Measurements from ENCODE around the gene CHST11.

The CHST11 gene

DNA sequence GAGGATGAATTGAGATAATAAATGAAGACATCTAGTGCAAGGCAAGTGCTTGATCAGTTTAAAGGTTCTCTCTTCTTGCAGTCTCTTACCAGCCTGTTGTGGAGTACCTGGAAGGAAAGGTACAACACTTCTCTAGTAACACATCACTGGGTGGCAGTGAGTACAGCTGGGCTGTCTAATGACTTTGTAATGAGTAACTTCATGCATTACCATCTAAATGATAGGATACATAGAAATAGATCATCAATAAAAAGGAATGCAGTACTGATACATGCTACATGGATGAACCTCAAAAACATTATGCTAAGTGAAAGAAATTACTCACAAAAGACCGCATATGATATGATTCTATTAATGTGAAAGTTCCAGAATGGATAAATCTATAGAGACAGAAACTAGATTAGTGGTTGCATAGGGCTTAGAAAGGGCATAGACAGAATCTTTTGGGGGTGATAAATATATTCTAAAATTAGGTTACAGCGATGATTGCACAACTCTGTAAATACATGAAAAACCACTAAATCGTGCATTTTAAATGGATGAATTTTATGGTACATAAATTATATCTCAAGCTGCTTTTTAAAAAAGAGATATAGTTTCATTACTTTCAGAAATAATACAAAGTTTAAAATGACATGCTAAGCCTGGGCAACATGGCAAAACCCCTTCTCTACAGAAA lies 224.4 kb downstream of the CHST11 start:
- no peak for DNase-seq

DNA sequence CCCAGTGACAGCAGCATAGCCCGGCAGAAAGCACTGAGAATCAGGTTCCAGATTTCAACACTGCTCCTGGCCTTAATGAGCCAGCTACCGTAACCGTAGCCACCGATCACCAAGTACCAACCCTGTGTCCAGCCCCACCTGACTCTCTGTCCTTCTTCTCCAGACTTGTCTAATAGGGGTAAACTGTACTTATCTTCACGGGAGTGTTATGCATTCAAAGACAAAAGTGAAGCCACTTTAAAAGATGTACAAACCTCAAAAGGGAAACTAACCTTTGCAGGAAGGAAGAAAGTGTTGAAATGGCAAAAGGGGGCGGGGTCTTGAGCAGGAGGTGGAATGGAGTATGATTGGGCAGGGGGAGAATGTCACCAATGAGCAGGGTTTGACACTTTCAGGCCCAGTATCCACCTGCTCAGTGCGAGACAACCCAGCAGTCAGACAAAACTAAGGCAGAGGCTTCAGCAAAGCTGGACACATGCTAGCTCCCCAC lies 226.1 kb downstream of the CHST11 start:
- DNase-seq: peak; percentile 52

DNA sequence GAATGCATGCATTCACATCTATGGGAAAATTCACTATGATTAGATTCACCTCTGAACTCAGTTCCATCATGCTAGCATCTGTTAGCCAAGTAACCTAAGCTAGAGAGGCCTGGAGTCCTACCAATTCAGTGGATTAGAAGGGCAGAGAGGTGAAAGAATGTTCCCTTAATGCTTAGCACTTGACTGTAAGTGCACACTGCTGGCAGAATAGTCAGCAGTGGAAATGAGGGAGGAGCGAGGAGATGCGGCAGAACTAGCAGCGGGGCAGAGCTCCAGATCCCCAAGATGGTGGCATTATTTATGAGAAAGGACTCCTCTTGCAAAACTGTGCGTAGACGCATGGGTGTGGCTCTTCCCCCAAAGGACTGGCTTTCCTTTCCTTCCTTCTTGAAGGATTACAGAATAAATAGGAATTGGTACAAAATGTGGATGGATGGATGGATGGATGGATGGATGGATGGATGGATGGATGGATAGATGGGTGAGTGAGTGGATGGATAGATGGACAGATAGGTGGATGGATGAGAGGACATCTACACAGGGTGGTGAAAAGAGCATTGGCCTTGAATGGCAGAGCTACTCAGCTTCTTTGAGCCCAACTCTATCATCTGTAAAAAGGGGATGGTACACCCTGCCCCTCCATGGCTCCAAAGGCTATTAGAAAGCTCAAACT lies 227.2 kb downstream of the CHST11 start:
- no peak for DNase-seq

DNA sequence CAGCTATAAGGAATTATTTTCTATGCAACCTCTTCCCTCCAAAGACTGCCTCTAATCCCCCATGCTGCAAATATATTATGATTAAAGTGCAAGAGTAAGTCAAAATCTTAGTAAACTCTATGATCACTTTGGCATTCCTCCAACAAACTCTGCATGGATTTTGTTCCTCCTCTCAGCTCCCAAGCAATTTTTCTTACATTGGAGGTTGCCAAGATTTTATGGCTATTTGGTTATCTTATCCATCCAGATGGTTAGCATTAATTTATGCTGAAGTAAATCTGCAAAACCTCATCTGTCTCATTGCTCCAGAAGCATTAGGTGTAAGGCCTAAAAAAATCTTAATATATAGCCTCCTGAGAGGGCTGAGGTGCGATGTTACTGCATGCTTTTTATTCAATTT lies 228.1 kb downstream of the CHST11 start:
- DNase-seq: no peak

DNA sequence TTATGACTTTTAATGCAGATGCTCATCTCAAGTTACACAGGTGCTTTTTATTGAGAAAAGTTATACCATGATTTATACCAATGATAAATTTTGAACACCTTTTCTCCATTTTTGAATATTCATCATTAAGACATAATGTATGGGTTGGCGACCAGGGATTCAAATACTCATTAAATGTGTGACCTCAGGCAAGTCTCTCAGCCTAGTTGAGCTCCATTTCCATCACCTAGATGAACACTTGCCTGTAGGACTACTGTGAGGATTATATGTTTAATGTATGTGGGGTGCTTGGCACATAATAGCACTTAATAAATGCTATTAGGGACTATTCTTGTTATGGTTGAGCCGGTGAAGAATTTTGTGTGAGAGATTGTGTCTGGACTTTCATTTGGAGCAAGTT lies 228.6 kb downstream of the CHST11 start:
- no peak for DNase-seq

DNA sequence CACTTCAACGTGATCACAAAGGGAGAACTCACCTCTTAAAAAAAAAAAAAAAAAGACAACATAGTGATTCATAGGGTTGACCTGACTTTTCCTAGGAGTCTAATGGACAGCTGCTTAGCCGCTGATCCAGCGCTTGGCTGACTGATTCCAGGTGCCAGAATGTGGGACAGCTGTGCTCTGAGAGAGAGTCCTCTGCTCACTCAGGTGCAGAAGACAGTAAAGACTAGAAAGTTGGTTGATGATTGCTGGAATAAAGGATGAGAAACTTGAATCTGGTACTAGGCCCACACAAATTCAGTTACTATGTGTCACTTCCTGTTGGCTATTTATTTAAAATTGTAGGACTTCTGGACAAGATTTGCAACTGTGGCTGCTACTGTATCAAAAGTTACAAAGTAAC lies 229.4 kb downstream of the CHST11 start:
- no peak for DNase-seq

DNA sequence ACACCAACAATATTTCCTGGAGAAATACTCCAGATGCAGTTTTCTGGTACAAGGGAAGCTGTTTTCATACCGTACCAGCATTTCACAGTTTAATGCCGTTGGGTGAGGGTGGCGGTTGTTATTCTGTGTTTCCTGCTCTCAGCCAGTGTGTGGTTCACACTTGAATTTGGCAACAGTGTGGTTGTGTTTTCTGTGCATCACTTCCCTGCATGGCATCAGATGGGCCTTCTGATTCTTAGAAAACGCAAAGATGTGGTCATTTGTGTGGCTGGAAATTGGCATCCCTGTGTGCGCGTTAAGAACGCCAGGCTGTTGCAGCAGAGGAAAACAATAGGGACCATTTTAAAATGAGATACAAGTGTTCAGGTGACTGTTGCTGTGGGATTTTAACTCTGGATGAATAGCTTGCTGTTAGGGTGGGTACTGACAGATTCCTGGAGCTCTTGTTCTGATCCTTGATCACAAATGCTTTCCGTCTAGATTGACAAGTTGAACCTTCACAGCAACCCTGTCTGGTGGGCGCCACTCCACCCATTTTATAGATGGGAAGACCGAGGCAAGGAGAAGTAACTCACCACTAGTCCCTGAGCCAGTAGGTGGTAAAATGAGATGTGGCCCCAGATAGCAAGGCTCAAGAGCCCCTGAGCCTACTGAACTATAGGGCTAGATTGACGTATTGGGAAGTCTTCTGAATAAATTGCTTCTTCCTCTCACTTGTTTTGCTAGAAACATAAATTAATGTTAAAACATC lies 231.2 kb downstream of the CHST11 start:
- DNase-seq: no peak

DNA sequence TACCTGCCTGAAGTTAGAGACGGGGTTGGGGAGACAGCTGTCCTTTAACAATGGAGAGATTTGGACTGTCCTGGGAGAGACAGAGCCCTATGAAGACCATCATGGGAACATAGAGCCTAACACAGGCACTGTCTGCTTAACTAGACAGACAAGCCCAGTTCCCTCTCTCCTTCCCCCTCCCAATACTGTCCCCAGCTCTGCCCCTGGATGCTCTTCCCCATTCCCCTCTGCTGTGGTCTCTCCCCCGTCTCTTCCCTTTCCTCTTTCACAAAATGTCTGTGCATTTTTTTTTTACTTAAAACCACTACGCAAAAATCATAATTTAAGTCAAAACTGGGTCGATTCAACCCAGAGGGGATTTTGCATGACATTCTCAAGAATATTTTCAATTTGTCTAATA lies 232.9 kb downstream of the CHST11 start:
- DNase-seq: no peak

DNA sequence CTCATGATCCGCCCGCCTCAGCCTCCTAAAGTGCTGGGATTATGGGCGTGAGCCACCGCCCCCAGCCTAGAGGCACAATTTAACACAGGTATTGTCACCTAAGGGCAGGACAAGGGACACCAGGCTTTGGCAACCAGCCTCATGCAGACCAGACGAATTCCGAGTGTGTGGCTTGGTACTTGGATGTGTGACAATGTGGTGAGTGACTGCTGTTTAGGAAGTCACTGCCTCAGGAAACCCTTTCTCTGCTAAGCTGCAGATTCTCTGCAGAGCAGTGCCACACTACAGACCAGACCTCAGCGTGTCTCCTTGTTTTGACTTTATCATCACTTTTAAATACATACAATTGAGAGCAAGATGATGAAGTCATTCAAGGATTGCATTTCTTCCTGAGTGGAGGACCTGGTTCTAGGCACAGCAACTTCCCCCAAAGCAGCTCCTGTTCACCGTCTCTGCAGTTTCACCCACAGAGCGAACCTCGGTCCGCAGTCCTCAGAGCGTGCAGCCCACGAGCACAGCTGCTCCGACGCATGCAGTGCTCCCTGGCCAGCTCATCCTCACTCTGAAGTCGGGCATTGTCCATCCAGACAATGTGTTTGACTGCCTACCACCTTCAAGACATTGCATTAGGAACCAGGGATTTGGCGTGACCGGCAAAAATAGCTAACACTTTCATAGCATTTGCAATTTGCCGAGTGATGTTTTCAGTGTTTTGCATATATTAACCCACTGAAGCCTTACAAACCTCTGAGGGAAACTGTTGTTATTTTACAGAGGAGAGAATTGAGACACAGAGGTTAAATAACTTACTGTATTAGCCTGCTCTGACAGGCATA lies 235.2 kb downstream of the CHST11 start:
- DNase-seq: no peak

DNA sequence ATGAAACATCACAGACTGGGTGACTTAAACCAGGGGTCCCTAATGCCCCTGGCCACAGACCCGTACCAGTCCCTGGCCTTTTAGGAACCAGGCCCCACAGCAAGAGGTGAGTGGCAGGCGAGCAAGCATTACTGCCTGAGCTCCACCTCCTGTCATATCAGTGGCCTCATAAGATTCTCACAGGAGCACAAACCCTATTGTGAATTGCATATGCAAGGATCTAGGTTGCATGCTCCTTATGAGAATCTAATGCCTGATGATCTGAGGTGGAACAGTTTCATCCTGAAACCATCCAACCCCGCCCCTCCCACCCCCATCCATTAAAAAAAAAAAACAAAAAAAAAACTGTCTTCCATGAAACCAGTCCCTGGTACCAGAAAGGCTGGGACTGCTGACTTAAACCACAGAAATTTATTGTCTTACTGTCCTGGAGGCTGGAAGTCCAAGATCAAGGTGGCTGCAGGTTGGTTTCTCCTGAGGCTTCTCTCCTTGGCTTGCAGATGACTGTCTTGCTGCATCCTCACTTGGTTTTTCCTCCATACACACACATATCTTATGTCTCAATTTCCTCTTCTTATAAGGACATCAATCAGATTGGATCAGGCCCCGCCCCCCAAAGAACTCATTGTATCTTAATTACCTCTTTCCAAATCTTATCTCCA lies 235.9 kb downstream of the CHST11 start:
- no peak for DNase-seq

DNA sequence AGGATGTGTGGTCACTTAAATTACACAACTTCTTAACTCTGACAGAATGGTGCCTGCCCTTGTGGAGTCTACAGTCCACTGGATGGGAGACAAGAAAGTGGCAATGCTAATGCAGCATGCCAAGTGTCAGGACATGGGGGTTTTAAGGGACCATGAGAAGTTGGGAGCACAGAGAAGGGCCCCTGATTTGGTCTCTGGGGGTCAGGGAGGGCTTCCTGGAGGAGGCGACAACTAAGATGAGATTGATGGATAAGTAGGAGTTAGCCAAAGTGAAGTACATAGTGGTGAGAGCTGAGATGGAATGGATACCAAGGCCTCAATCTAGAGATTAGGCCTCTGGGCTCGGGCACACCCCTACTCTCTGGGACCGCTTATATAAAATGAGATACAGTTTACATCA lies 236.7 kb downstream of the CHST11 start:
- no peak for DNase-seq

DNA sequence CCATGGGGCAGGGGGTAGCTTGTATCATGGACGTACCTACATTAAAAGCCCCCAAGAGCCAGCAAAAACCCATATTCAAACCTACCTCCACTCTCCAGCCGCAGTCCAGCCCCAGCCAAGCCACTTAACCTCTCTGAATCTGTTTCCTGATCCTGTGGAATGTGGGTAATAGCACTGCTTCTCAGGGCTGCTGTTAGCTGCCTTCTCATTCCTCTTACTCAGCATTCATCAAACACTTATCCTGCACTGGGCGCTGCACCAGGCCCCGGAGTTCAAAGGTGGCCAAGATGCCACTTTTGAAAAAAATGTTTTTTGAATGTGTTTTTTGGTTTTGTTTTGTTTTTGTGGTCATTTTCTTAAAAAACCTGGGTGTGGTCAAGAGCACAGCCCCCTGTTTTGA lies 237.4 kb downstream of the CHST11 start:
- no peak for DNase-seq

DNA sequence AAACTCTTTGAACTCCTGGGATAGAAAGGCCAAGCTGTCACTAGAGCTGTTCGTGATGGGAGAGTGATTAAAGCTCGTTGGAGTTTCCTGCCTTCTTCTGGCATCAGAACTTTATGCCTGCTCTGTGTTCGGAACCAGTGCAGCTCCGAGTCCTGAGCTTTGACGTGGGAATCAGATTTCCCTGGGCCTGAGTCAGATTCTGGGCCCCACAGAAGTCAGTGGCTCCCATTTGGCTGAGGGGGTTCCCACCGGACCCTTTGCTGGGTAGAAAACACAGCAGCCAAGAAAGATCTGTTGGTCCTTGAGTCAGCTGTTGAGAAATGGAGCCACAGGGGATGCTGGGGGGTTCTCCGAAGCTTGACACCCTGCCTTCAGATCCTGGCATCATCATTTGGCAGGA lies 238.0 kb downstream of the CHST11 start:
- no peak for DNase-seq

DNA sequence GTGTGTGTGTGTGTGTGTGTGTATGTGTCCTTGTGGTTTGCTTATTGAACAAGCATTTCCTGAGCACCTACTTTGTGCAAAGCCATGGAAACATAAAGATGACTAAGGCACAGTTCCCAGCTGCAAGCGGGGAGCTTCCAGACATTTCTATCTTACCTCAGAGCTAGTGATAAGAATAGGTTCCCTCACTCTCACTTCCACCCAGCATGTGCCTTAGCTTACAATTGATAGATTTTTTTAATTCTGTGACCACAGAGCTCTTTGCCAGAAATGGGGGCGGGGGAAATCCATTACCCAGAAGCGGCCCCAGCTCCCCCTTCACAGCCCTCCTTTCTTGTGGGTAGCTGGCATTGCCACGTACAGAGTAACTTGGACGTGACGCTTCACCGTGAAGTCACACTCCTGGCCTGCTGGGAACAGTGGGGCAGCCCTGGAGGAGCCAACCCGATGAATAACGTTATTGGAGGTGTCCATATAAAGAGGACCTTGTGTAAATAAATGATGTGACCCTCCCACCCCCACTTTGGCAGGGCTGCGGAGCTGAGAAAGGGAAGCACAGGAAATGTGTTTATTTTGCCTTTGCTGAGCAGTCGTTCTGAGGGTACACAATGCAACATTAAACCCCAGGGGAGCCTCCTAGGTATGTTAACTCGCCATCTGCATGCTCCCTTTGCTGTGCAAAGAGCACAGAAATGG lies 238.9 kb downstream of the CHST11 start:
- DNase-seq: peak; percentile 67

DNA sequence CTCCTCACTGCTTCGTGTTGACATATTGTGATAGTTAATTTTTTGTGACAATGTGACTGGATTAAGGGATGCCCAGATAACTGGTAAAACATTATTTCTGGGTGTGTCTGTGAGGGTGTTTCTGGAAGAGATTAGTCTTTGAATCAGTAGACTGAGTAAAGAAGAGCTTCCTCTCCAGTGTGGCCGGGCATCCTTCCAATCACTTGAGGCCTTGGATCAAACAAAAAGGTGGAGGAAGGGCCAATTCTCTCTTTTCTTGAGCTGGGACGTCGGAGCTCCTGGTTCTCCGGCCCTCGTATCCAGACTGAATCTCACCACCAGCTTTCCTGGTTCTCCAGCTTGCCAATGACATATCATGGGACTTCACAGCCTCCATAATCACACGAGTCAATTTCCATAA lies 240.4 kb downstream of the CHST11 start:
- no peak for DNase-seq

DNA sequence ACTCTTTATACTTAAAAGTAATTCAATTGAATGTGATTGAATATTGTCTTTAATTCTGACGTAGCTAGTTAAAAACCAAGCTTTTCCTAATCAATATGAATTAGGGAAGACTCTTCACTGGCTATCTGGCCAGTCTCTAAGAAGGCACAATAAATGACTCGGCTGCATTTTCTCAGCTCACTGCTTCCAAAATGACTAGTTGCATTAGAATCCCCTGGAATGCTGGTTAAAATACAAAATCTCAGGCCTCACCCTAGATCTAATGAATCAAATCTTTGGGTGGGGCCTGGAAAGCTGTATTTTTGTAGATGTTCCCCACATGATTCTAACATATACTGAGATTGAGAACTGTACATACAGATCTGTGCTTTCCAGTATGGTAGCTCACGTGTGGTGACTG lies 242.1 kb downstream of the CHST11 start:
- DNase-seq: no peak

DNA sequence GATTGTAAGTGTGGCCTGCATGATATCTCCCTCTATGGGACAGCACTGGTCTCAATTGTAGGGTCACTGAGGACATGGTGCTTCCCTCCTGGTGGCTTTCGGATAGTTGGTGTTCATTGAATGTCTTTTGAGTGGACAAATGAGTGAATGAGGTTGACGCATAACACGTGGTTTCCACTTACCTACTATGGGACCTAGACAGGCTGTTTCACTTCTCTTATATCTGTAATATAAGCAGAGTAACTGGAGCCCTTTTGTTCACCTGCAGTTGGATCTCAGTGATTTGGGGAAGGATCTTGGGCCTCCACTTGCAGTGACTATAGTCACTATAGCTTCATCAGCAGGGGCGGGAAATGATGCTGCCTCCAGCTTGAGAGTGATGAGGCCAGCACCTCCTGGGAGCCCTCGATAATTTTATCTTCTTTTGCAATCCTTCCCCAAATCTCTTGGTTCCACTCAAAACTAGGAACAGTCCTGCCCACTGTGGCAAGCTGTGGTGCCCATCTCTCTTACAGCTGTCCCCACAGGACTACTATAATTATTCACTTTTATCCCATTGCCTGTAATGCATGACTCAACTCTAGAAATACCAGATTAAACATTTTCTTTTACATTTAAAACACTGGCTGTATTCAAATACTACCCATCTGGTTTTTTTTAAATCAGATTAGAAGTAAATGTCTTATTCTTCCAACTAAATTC lies 242.9 kb downstream of the CHST11 start:
- DNase-seq: no peak

DNA sequence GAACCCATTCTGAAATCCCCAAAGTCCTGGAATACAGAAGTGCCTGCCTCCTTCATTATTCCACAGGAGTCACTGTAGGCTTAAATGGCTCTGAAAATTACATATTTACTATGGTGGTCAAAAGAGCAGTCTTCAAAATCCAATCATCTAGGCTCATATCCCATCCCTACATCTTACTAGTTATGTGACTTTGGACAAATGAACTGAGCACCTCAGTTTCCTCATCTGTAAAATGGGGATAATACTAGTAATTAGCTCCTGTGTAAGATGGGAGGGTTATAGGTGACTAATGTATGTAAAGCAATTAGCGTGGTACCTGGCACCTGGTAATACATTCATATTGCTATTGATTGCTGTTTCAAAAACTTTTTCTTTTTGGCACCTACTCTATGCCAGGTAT lies 243.6 kb downstream of the CHST11 start:
- no peak for DNase-seq

DNA sequence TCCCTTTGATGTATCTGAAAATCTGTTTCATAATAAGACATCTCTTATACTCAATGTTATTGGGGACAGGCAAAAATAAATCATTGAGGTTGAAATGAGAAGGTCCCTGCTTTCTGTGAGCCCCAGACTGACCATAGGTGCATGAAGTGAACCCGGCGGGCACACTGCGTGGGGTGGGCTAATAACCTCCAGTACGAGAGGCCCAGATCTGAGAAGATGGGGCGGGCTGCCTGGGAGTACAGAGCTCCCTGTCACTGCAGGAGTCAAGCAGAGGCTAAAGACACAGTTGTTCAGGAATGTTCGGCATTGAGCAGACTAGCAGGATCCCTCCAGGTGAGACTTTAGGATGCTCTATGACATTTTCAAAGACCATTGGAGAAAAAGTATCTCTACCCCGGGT lies 244.6 kb downstream of the CHST11 start:
- no peak for DNase-seq

DNA sequence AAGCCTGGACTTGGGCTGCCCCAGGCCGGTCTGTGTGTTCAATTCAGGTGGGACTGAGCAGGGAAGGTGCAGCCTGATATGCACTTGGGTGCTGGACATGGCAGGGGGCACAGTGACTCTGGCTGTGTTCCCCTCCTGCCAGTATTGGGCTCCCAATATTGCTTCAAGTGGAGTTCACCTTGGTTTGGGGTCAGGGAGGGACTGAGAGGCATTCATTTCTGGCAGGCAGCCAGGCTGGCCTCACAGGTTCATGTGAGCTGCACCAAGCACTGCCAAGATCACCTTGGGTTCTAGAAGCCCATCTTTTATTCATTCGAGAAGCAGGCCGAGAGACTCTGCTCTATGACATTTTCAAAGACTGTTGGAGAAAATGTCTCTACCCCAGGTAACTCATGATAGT lies 245.0 kb downstream of the CHST11 start:
- DNase-seq: no peak

DNA sequence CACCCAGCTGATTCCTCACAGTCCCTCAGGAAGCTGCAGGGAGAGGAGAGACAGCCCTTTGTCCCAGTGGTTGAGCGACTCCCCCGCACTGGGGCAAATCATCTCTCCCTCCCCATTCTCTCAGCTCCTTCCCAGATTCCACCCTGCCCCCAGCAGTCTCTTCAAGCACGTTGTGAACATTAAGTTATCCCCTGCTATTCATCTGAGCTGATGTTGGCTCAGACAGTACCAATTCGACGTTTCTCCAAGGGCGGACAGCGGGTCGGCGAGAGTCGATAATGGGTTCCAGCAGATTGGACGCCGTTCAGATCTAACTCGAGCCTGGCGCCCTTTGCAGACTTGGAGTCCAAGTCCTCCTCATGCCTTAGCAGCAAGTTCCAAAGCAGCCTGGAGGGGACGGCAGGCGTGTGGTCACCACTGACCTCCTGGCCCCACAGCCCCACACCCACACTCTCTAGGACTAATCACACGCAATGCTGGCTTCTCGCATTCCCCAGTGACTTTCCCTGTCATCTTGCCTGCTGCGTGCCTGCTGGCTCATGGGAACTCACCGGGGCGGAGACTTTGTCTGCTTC lies 245.9 kb downstream of the CHST11 start:
- DNase-seq: no peak
